CD4-positive, alpha-beta T cell treated with Interleukin-15 for 4 hours (primary cell): Measurements from ENCODE around the gene TNPO2.
"Not testable (repeated sequence)": the region's sequence is repeated elsewhere in the genome, so short reads cannot be mapped to it uniquely, and the experiment has no call there.

ENCODE experiments used
- DNase-seq: peaks from one replicate; pipeline ENCODE4 v3.0.0-alpha.2; 2020; ENCODE audit warnings: low spot score

TNPO2 gene

DNA sequence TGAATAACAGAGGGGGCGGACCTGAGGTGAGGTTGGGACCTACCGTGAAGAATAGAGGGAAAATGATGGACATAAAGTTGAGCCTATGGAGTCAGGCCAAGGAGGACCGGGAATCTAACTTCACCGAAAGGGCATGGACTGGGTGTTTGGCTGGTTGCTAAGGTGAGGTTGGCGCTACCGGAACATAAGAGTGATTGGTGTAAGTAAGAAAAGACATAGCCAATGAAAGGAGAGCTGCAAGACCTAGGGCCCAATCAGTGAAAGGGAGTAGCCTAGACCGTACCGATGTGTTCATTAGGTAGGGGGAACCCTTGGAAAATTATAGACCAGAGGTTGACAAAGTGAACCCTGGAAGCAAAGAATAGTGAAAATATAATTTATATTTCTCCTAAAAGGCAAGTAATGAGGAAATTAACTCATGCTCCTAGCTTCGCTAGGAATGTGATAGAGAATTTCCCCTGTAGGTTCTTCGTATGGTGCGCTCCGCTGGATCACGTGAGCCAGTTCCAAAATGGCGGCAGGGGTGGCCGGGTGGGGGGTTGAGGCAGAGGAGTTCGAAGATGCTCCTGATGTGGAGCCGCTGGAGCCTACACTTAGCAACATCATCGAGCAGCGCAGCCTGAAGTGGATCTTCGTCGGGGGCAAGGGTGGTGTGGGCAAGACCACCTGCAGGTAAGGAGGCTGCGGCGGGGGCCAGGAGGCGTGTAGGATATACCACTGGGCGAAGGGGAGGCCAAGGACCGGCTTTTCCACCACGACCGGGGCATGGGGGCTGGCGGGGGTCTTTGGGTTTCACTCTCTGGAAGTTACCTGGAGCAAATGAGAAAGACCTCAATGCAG lies 13.5 kb upstream of the TNPO2 start, which contains the start of gene GET3:
GET3 (plus strand) TSS at position 503 of the 840 bp plus-strand sequence; CDS start at position 512, 9 bp downstream.
- peak; percentile 87 for DNase-seq

DNA sequence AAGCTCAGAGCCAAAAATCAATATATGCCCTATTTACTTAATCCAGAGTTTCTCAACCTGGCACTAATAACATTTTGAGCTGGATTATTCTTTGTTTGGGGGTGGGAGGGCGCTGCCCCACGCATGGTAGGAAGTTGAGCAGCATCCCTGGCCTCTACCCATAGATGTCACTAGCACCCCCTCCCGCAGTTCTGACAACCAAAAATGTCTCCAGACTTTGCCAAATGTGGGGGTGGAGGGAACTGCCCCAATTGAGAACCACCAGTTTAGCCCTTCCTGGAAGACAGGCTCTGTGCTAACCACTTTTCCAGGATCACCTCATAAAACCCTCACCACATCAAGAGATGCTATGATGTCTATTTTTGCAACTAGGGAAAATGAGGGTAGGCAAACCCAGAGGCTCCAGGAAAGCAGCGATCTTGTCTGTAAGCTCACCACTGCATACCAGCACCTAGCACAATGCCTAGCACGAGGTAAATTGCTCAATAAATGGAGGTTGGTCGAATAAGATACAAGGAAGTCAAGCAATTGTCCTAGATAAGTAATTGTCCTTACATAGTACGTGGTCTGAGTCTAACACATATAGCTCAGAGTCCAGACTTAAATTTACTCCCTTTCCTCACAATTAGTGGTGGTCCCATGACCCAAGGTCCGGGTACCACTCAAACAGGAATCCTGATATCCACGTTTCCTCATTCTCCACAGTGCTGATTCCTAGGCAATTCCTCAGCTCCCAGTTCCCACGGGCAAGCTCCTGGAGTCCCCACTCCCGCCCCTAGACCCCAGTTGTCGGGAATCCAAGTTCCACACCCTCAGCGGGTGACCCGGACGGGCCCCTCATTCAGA lies 9.9 kb upstream of the TNPO2 start:
- DNase-seq: peak; percentile 39

DNA sequence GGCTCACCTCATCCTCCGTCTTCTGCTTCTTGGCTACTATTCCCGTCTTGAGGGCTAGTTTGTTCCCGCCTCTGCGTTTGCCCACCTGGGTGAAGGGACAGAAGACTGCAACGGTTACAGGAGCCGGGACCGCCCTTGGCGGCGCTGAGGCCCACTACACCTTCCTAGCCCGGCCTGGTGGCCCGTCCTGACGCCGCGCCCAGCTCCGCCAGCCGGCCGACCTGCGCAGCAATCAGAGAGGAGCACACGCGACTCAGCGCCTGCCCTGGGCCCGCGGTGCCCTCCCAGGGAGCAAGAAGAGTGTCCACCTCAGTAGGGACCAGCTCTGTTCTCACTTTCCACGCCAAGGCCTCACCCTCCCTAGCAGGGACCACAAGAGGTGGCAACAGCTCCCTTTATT lies 7.6 kb upstream of the TNPO2 start:
- no peak for DNase-seq

DNA sequence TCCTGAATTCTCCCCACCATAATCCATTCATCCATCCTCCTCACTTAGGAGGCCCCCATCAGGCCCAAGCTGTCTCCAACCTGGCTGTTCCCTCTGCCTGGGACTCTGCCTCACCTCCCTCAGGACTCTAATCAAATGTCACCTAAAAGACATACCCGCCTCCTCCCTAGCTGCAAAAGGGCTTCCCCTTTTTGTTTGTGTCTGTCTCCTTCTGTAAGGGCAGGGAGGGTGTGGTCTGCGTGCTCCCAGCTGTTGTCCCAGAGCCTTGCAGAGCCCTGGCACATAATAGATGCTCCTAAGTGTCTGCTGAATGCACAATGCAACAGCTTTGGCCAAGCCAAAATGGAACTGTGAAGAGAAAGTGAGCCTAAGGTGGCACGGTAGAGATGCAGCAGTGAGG lies 6.3 kb upstream of the TNPO2 start:
- no peak for DNase-seq

- no peak for DNase-seq
Measured at GRCh38 chr19:12727745-12728433, 4.2 kb upstream of the TNPO2 start.

DNA sequence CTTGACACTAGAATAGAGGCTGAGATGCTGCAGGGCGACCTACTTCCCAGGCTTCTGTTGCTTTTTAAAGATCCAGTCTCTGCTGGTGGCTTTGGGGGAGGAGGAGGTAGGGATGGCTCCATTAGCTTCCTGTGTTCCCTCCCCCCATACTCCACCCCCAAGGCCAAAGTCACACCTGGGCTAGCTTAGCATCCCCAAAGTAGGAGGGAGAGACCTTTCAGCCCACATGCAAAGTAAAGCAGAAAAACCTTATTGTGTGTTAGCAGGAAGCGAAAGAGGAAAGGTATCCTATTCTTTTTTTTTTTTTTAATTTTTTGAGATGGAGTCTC lies 3.2 kb upstream of the TNPO2 start:
- DNase-seq: no peak

DNA sequence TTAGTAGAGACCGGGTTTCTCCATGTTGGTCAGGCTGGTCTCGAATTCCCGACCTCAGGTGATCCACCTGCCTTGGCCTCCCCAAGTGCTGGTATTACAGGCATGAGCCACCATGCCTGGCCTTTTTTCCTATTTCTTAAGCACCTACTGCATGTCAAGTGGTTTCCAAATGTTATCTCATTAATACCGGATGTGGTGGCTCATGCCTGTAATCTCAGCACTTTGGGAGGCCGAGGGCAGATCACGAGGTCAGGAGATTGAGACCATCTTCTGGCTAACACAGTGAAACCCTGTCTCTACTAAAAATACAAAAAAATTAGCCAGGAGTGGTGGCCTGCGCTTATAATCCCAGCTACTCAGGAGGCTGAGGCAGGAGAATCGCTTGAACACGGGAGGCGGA lies 1.9 kb upstream of the TNPO2 start:
- DNase-seq: not testable (repeated sequence)

DNA sequence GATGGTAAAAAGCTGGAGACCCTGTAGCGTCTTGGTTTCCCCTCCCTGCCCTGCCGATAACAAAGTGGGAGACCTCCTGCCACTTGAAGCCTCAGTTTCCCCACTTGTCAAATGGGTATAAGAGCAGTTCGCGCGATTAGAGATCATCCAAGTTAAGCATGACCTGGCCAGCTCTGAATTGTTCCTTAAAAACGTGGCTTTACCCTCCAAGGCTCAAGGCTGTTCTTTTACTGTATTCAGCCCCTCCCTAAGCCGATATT lies 421 bp downstream of the TNPO2 start:
- DNase-seq: no peak

- DNase-seq: peak; percentile 97
Measured at GRCh38 chr19:12722566-12723380, 959 bp downstream of the TNPO2 start.

DNA sequence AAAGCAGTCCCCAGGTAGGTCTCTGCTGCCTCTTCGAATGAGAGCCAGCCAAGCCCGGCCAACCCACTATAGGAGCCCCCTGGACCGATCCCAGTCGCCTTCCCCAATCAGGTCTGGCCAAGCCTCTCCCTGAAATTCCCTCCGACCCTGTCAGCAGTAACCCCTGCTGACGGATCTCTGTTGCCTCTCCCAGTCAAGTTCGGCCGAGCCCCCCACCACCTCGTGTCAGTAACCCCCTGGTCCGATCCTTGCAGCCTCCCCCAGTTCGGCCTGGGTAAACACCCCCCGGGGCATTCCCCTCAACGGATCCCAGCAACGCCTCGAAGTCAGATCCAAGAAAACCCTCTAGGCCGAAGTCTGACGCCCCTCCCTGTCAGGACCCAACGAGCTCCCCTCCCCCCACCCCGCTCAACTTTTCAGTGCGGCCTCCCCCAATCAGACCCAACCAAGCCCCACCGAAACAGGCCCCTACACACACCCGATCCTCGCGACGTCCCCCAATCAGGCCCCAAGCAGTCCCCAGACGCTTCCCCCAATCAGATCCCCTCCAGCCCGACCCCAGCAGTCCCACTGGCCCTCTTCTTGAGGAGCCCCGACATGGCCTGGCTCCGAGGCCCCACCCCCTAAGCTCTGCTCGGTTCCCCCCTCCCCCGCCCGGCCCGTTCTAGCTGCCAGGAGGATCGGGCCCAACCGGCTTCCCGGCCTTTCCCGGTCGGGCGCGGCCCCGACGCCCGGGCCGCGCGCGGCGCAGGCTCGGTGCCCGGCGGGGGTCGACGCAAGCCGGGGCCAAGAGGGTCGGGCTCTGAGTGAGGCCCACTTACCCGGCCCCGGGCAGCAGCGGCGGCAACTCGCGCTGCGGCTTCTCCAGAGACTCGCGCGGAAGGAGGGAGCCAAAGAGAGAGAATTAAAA lies 1.8 kb downstream of the TNPO2 start:
- peak; percentile 25 for DNase-seq

GRCh38 chr19:12720851-12721655 lies 2.7 kb downstream of the TNPO2 start:
- no peak for DNase-seq

- no peak for DNase-seq
Measured at GRCh38 chr19:12720296-12720695, 3.4 kb downstream of the TNPO2 start.

GRCh38 chr19:12715929-12716328 lies 7.8 kb downstream of the TNPO2 start:
- DNase-seq: no peak

DNA sequence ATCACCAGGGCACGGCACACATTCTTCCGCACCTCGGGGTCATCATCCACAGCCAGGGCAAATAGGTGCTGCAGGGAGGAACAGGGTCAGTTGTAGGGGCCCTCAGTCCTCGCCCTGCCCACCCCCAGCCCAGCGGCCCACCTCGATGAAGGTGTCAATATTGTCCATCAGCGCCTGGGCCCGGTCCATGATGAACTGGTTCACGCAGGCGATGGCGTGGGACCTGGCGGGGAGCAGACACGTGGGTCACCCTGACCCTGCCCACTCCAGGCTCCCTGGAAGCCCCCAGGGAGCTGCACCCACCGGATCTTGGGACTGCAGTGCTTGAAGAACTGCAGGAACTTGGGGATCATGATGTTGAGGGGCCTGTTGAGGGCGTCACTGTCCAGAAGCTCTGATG lies 8.6 kb downstream of the TNPO2 start:
- DNase-seq: no peak

- DNase-seq: not testable (repeated sequence)
Measured at GRCh38 chr19:12713304-12713703, 10.4 kb downstream of the TNPO2 start.

GRCh38 chr19:12712077-12712476 lies 11.7 kb downstream of the TNPO2 start:
- not testable (repeated sequence) for DNase-seq

- DNase-seq: no peak
Measured at GRCh38 chr19:12711187-12711586, 12.5 kb downstream of the TNPO2 start.

GRCh38 chr19:12708641-12709040 lies 15.1 kb downstream of the TNPO2 start:
- DNase-seq: no peak

GRCh38 chr19:12706332-12706718 lies 17.4 kb downstream of the TNPO2 start:
- no peak for DNase-seq
